H1 (cell line): ENCODE data around the gene NLN. TPM values are rescaled to one million over a fixed set of nuclear protein-coding genes. Genes with fewer than 3 reads are reported as not detected.
"Not testable (repeated sequence)": the region's sequence is repeated elsewhere in the genome, so short reads cannot be mapped to it uniquely, and the experiment has no call there.

ENCODE experiments used
- CTCF ChIA-PET: fragments of 300-600 bp; sonication (Branson Sonifier 250); formaldehyde crosslinking; loops from one replicate; lab custom pipeline; 2021; ENCODE audit not compliant: partially characterized antibody; lab: Charles Lee
- POLR2A ChIA-PET: fragments of 300-600 bp; sonication (Branson Sonifier 250); formaldehyde crosslinking; loops from one replicate; lab custom pipeline; 2021; ENCODE audit warnings: inconsistent platforms; ENCODE audit not compliant: partially characterized antibody; lab: Charles Lee
- DNase-seq, 2 experiments: peaks; one replicate each; pipeline versions ENCODE4 v3.0.0 to v3.0.0-alpha.2; 2010 to 2022; ENCODE audit warnings: low spot score in 2 of 2, low read depth in 1 of 2, mixed read lengths in 1 of 2
- FAIRE-seq: peaks from 2 replicates; lab custom pipeline; 2011; peaks lifted over from hg19 to GRCh38; lab: Jason Lieb, UNC
- H2AFZ ChIP-seq: 2 replicates; pipeline ENCODE4 v1.8.1; 2012; ENCODE audit warnings: low read length, inconsistent platforms
- H2AK5ac ChIP-seq: 2 replicates; pipeline ENCODE4 v1.6.1; 2013; ENCODE audit warnings: low read depth, low read length
- H2BK120ac ChIP-seq: replicated peaks from 2 replicates; pipeline ENCODE3; 2013; ENCODE audit warnings: low read depth, low read length, inconsistent platforms
- H2BK12ac ChIP-seq: 2 replicates; pipeline ENCODE4 v1.6.1; 2013; ENCODE audit warnings: low read depth, low read length
- H2BK15ac ChIP-seq: 2 replicates; pipeline ENCODE4 v1.6.1; 2013; ENCODE audit warnings: low read length
- H2BK20ac ChIP-seq: 2 replicates; pipeline ENCODE4 v1.6.1; 2013; ENCODE audit warnings: low read length
- H2BK5ac ChIP-seq: 2 replicates; pipeline ENCODE4 v1.6.1; 2013; ENCODE audit warnings: low read depth, low read length
- H3K14ac ChIP-seq: 2 replicates; pipeline ENCODE4 v1.6.1; 2013; ENCODE audit warnings: inconsistent platforms; ENCODE audit not compliant: insufficient read length
- H3K18ac ChIP-seq: 2 replicates; pipeline ENCODE4 v1.6.1; 2013; ENCODE audit warnings: low read length; ENCODE audit errors: extremely low read depth
- H3K23ac ChIP-seq: 2 replicates; pipeline ENCODE4 v1.6.1; 2013; ENCODE audit warnings: inconsistent platforms; ENCODE audit not compliant: insufficient read length
- H3K23me2 ChIP-seq: 2 replicates; pipeline ENCODE4 v1.6.1; 2013; ENCODE audit warnings: low read depth, low read length
- H3K27ac ChIP-seq: 2 replicates; pipeline ENCODE4 v1.6.1; 2011; ENCODE audit warnings: low read depth, low read length, inconsistent platforms
- H3K27me3 ChIP-seq, 4 experiments: replicated peaks in 1 of 4; 1 replicate in 1 of 4; 2 replicates in 3 of 4; pipeline versions ENCODE4 v1.6.1 to v1.8.1; 2011 to 2013; ENCODE audit warnings: low read length in 3 of 4, mild to moderate bottlenecking in 3 of 4, inconsistent platforms in 2 of 4, mixed read lengths in 2 of 4, moderate library complexity in 1 of 4; ENCODE audit not compliant: control insufficient read depth in 3 of 4, insufficient read depth in 3 of 4; ENCODE audit errors: extremely low read depth in 1 of 4
- H3K36me3 ChIP-seq, 4 experiments: 2 replicates each; pipeline versions ENCODE4 v1.6.1 to v1.8.1; 2011 to 2013; ENCODE audit warnings: mild to moderate bottlenecking in 4 of 4, low read length in 3 of 4, moderate library complexity in 2 of 4, control low read depth in 1 of 4, inconsistent platforms in 1 of 4; ENCODE audit not compliant: insufficient read depth in 4 of 4, control insufficient read depth in 2 of 4
- H3K4ac ChIP-seq: replicated peaks from 2 replicates; pipeline ENCODE3; 2013; ENCODE audit warnings: low read length, low read depth, mixed read lengths, inconsistent platforms; ENCODE audit not compliant: insufficient read length
- H3K4me1 ChIP-seq, 4 experiments: replicated peaks in 1 of 4; 1 replicate in 1 of 4; 2 replicates in 3 of 4; pipeline versions ENCODE4 v1.6.1 to v1.8.1; 2011 to 2013; ENCODE audit warnings: low read length in 3 of 4, inconsistent platforms in 2 of 4, mixed read lengths in 1 of 4; ENCODE audit not compliant: insufficient read depth in 4 of 4, control insufficient read depth in 3 of 4
- H3K4me2 ChIP-seq, 2 experiments: 2 replicates each; pipeline versions ENCODE4 v1.6.1 to v1.8.1; 2011 to 2013; ENCODE audit warnings: low read depth in 2 of 2, low read length in 2 of 2, control low read depth in 1 of 2, inconsistent platforms in 1 of 2, mild to moderate bottlenecking in 1 of 2; ENCODE audit not compliant: insufficient read depth in 1 of 2
- H3K4me3 ChIP-seq, 4 experiments: fragments of 200-600, 300-600 bp in 1 of 4; sonication (generic), shearing (Covaris generic), sonication (Bioruptor Twin) in 1 of 4; 2 replicates each; pipeline versions ENCODE4 v1.5.1 to v1.8.1; 2011 to 2016; ENCODE audit warnings: low read length in 4 of 4, low read depth in 3 of 4, control low read depth in 2 of 4, inconsistent platforms in 2 of 4, mild to moderate bottlenecking in 2 of 4, mixed read lengths in 1 of 4, moderate library complexity in 1 of 4; ENCODE audit not compliant: insufficient read depth in 2 of 4; ENCODE audit errors: extremely low read depth in 1 of 4
- H3K56ac ChIP-seq: replicated peaks from 2 replicates; pipeline ENCODE3; 2013; ENCODE audit warnings: low read depth, mild to moderate bottlenecking, mixed read lengths, low read length, inconsistent platforms; ENCODE audit not compliant: insufficient read length
- H3K79me1 ChIP-seq: 2 replicates; pipeline ENCODE4 v1.6.1; 2013; ENCODE audit warnings: low read depth, low read length, control low read depth
- H3K79me2 ChIP-seq, 2 experiments: 2 replicates each; pipeline versions ENCODE4 v1.6.1 to v1.8.1; 2012 to 2013; ENCODE audit warnings: low read length in 2 of 2, mild to moderate bottlenecking in 2 of 2, inconsistent platforms in 1 of 2; ENCODE audit not compliant: insufficient read depth in 2 of 2, control insufficient read depth in 1 of 2
- H3K9ac ChIP-seq, 4 experiments: replicated peaks in 1 of 4; 1 replicate in 1 of 4; 2 replicates in 3 of 4; pipeline versions ENCODE4 v1.6.1 to v1.8.1; 2011 to 2013; ENCODE audit warnings: low read depth in 3 of 4, low read length in 3 of 4, control low read depth in 2 of 4, mild to moderate bottlenecking in 2 of 4, moderate library complexity in 2 of 4, inconsistent platforms in 1 of 4; ENCODE audit errors: extremely low read depth in 1 of 4
- H3K9me3 ChIP-seq, 2 experiments: 2 replicates each; pipeline versions ENCODE4 v1.6.1 to v1.8.1; 2012 to 2013; ENCODE audit warnings: mild to moderate bottlenecking in 2 of 2, moderate library complexity in 2 of 2, control low read depth in 1 of 2, inconsistent platforms in 1 of 2, low read depth in 1 of 2, low read length in 1 of 2, mixed read lengths in 1 of 2; ENCODE audit not compliant: insufficient read depth in 2 of 2
- H4K20me1 ChIP-seq, 2 experiments: replicated peaks in 1 of 2; 2 replicates each; pipeline versions ENCODE3 to v1.8.1; 2011 to 2013; ENCODE audit warnings: inconsistent platforms in 2 of 2, low read length in 2 of 2, mild to moderate bottlenecking in 1 of 2; ENCODE audit not compliant: insufficient read depth in 2 of 2, control insufficient read depth in 1 of 2
- H4K5ac ChIP-seq: 2 replicates; pipeline ENCODE4 v1.6.1; 2013; ENCODE audit warnings: low read length, low read depth, mixed read lengths, inconsistent platforms; ENCODE audit not compliant: insufficient read length
- H4K8ac ChIP-seq: 2 replicates; pipeline ENCODE4 v1.8.0; 2013; ENCODE audit warnings: mild to moderate bottlenecking, moderate library complexity, low read length, inconsistent platforms; ENCODE audit not compliant: insufficient read depth; ENCODE audit errors: extremely low read depth
- H4K91ac ChIP-seq: replicated peaks from 2 replicates; pipeline ENCODE3; 2013; ENCODE audit warnings: low read length, mixed read lengths, inconsistent platforms; ENCODE audit not compliant: insufficient read length
- WGBS, 2 experiments: shearing (Covaris generic) in 1 of 2; methylation state at CpG; one replicate each; pipeline versions ENCODE4 v1.1.6 to v1.1.7; 2013 to 2015; ENCODE audit warnings: low lambda C conversion rate in 2 of 2, mixed read lengths in 2 of 2, inconsistent platforms in 1 of 2, low coverage in 1 of 2, missing lambda C conversion rate in 1 of 2; ENCODE audit not compliant: insufficient replicate concordance in 2 of 2, insufficient coverage in 1 of 2, insufficient read length in 1 of 2; ENCODE audit errors: extremely low coverage in 1 of 2, missing lambda C conversion rate in 1 of 2; 5-methylcytosine and 5-hydroxymethylcytosine counted together
- polyA plus RNA-seq, 7 experiments: library from polyadenylated mRNA; depleted of rRNA in 3 of 7; stranded (reverse) in 5 of 7; unstranded in 2 of 7; fragments of >200 nt in 5 of 7; fragments of 200-250 nt in 2 of 7; gene quantifications; 1 replicate in 5 of 7; 2 replicates in 1 of 7; 4 replicates in 1 of 7; pipeline versions ENCODE4 v1.2.1 to v1.2.3, GENCODE V29; 2011 to 2013; ENCODE audit warnings: missing spikeins in 2 of 7, mixed read lengths in 2 of 7
- total RNA-seq: library from RNA; stranded (reverse); fragmentation: NEBNext Ultra II Directional; extraction: Animal tissue kit (Norgen Biotek cat#: 25700); gene quantifications from 2 replicates; pipeline ENCODE4 v1.2.1, GENCODE V29; 2021

The NLN gene
- total and polyA plus RNA-seq, 2 of the 8 experiments (the other 6 are each of a cell fraction or from before 2014, with no cell fraction given), result 46.7 to 192 TPM

- H3K23ac ChIP-seq, H4K20me1 ChIP-seq, H3K27ac ChIP-seq, H2BK20ac ChIP-seq, H3K4me1 ChIP-seq, H3K9me3 ChIP-seq, FAIRE-seq, H3K4ac ChIP-seq, H3K79me2 ChIP-seq, H4K5ac ChIP-seq, H2BK15ac ChIP-seq, H3K14ac ChIP-seq, CTCF ChIA-PET, H2BK120ac ChIP-seq, DNase-seq, H3K9ac ChIP-seq, H3K27me3 ChIP-seq, H4K91ac ChIP-seq, H3K79me1 ChIP-seq, H3K56ac ChIP-seq, H3K18ac ChIP-seq, H2BK12ac ChIP-seq, POLR2A ChIA-PET, H4K8ac ChIP-seq, H2BK5ac ChIP-seq, H3K4me3 ChIP-seq, H2AK5ac ChIP-seq, H2AFZ ChIP-seq, H3K23me2 ChIP-seq, H3K4me2 ChIP-seq: not testable (repeated sequence)
- peaks cover 5 to 30% (median 13%) of the 10 kb centered on the region in 4 experiments; a peak in 7 of 8 replicates for H3K36me3 ChIP-seq
- 100% methylated on average over 1 of the region's 2 CpGs; no CpG with 5 or more reads in 1 of the 2 experiments for WGBS, 2 experiments
Measured at GRCh38 chr5:65772963-65773362, 51.0 kb downstream of the NLN start.
